GM19438 (cell line): ENCODE results near the gene NUDT15.
"Not testable (repeated sequence)": the region's sequence is repeated elsewhere in the genome, so short reads cannot be mapped to it uniquely, and the experiment has no call there.

ENCODE experiments used
- ATAC-seq: cut with Tn5 transposase; IDR thresholded peaks from one replicate; pipeline ENCODE4 v1.9.1; 2021; ENCODE audit warnings: low read depth; ENCODE audit not compliant: unreplicated experiment

The NUDT15 gene

DNA sequence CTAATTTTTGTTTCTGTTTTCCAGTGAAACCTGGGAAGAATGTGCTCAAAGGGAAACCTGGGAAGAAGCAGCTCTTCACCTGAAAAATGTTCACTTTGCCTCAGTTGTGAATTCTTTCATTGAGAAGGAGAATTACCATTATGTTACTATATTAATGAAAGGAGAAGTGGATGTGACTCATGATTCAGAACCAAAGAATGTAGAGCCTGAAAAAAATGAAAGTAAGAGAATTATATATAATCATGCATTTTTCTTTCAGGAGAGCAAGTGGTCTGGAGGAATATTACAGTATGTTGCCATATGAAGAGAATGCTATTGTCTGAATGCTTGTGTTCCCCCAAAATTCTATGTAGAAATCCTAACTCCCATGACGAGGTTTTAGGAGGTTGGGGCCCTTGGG lies 3.4 kb downstream of the NUDT15 start:
- ATAC-seq: no peak

DNA sequence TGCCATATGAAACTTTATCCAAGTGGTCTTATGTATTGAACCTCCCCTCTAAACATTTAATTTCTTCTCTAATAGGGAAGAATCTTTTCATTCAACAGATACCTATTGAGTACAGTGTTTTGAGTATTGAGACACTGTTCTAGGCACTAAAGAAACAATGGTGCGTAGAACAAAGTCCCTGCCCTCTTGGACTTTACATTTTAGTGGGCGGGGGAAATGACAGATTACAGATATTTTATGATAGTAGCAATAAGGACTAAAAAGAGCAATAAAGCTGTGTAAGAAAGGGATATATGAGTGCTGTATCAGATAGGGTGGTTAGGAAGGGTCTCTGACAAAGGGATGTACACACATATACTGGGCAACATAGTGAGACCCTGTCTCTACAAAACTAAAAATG lies 5.4 kb downstream of the NUDT15 start:
- ATAC-seq: no peak

DNA sequence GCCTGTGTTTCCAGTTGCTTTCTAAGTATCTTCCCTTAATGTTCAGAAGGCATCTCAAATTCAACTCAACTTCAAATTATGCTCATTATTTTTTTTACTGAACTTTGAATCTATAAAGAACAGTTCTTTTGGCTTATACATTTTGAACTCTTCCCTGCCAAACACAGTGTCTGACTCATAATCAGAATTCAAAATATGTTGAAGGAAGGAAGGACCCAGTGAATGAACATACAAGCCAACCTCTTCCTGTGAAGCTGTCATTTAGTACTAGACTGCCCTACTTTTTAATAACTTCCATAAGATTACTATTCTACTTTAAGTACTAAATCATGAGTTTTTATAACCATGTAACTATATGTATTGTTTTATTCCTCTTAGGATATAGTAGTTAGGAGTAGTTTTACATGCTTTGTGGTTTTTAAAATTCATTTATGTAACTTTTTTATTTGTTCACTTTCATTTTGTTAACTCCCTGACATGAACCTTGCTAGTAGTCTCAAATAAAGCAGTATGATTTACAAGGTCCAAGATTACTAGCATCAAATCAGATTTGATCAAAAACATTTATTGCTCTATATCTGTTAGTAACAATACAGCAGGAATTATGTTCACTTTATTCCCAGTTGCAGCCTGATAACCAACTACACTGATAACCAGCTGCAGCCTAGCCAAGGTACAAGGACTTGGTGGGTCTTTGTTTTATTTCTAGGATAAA lies 6.4 kb downstream of the NUDT15 start:
- ATAC-seq: no peak

DNA sequence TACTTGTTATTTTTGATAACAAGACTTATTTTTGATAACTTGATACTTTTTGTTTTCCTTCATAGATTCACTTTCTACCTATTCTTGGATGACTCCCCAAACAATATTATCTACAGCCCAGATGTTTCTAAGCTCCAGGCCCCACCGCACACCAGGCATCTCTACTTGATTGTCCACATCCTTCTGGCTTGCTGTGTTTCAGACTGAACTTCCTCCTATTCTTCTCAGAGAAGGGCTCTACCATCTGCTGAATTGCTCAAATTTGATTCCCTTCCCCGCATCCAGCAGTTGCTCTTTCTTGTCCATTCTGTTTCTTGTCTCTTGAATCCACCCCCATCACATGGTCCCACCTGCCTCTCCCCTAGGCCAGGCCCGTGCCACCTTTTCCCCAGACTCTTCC lies 13.0 kb downstream of the NUDT15 start:
- no peak for ATAC-seq

DNA sequence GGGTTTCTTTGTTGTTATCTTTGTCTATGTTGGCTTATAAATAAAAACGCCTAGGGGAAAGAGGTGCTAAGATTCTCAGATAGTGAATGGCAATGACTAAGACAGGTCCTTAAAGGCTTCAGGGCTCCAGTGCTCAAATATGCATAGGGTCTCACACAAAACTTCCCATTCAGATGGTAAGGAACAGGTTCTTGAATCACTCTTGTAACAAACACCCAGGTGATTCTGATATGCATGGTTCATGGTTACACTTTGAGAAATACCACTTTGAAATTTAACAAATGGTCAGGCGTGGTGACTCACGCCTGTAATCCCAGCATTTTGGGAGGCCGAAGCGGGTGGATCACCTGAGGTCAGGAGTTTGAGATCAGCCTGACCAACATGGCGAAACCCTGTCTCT lies 17.1 kb downstream of the NUDT15 start:
- ATAC-seq: no peak

DNA sequence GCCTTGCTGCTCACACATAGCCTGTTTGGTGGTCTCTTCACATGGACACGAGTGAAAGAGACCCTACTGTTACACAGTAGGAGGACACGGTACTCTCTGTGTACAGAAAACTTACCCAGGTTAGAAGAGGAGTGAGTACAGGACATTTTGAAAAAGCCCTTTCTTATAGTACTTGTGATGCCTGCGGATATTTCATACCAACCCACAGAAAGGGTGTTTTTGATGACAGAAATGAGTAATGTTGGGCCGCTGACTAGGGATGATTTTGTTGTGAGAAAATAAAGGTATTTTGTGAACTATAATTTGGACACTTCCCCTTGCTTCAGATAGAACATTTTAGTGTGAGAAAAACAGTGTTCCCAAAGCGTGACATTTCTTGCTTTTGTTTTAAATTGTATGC lies 18.2 kb downstream of the NUDT15 start:
- no peak for ATAC-seq

DNA sequence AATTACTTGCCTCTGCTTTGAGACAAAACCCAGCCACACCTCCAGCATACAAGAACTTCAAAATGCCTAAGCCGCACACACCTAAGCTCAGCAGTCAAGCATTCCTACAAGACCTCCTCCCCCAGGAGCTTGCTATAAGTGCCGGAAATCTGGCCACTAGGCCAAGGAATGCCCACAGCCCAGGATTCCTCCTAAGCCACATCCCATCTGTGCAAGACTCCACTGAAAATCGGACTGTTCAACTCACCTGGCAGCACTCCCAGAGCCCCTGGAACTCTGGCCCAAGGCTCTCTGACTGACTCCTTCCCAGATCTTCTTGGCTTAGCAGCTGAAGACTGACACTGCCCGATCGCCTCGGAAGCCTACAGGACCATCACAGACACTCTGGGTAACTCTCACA lies 21.0 kb downstream of the NUDT15 start:
- ATAC-seq: not testable (repeated sequence)

DNA sequence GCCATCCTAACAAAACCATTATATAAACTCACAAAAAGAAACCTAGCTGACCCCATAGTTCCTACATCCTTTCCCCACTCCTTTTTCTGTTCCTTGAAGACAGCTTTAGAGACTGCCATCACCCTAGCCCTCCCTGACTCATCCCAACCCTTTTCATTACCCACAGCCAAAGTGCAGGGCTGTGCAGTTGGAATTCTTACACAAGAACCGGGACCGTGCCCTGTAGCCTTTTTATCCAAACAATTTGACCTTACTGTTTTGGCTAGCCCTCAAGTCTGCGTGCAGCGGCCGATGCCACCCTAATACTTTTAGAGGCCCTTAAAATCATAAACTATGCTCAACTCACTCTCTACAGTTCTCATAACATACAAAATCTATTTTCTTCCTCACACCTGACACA lies 22.4 kb downstream of the NUDT15 start:
- ATAC-seq: not testable (repeated sequence)

DNA sequence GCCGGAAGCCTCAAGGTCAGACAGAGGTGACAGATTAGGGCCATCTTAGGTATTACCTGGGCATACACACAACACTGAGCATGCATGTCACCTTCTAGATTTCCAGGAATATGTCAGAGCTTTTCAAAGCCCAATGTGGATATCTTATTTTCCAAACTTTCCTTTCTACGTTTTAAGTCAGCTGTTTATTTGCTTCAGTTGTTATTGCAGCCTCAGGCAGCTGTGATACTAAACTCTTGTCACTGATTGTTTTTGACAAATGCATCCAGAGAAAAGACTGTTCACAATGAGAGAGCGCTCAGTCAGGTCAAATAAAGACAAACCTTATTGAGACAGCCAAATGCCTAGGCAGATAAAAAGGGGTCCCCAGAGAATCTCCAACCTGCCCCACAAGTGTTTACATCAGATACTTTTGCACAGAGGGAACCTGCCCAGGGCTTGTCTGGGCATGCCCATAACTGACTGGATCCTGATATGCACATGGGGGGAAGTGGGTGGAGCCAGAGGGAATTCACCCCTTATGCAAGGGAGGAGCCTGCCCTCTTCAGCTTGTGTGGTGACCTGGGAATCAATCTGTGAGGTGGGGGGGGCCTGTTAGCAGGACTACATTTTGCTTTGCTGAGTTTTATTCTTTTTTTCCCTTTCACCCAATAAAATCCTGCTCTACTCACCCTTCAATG lies 28.9 kb downstream of the NUDT15 start:
- ATAC-seq: no peak

DNA sequence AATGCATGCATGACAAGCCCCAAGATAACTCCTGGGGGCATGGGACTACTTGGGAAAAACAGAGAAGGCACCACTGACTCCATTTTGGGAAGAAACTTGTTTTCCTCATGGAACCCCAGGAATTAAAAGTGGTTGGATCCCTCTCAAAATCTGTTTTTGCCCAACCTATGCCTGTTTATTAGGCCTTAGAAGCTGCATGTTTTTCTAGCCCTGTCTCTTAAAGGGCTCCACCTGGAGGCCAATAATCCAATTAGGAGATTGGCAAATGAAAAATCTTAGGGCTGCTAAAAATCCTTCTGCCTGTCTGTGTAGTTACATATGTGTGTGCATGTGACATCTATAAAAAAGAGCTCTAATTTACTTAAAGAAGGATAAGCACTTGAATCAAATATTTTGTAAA lies 30.5 kb downstream of the NUDT15 start:
- no peak for ATAC-seq

DNA sequence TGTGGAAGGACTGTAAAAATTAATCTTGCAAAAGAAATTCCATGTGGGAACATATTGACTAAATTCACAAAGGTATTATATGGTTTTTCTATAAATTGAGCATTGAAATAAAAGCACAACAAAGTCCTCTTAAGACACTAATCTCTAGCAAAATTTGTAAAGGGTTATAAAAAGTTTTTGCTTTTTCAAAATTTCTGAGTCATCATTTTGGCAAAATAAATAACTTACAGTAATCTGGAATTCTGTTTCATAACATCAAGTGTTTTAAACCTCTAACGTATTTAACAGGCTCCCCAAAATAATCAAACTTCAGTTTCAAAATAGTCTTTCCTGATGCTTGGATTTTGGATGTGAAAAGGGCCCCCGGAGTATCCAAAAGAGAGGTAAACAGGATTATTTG lies 31.4 kb downstream of the NUDT15 start:
- no peak for ATAC-seq

DNA sequence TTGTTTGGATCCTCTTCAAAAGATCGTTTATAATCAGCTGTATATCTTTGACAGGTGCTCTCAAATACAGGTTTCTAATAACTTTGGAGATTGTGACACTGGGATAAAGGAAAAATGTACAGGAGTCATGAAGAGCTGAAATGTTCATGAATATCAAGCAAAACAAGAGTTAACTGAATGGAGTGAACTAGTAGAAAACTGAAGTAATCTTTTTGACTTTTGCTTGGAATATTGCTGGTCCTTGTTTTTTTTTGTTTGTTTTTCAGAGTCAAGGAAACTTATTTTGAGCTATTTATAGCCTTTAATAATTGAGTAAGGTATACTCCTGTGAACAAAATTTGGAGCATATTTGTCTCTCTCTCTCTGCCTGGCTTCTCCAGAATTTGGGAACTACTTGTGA lies 32.0 kb downstream of the NUDT15 start:
- ATAC-seq: no peak

DNA sequence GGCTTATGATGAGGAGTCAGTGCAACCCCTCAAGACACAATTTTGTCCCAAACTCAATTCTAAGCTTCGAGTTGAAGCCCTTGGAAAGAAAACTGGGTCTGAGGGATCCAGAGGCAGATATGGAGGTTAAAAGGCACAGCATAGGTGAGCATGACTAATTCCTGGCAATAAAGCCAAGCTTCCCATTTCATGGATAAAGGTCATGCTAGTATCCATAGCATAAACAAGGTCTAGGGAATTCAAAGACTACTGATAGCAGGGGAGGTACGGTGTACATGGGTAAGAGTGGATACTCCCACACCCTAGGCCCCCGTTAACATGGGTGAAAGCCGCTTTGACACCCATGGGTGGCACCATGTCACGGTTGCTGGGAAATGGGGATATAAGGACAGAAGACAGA lies 33.4 kb downstream of the NUDT15 start:
- ATAC-seq: no peak

DNA sequence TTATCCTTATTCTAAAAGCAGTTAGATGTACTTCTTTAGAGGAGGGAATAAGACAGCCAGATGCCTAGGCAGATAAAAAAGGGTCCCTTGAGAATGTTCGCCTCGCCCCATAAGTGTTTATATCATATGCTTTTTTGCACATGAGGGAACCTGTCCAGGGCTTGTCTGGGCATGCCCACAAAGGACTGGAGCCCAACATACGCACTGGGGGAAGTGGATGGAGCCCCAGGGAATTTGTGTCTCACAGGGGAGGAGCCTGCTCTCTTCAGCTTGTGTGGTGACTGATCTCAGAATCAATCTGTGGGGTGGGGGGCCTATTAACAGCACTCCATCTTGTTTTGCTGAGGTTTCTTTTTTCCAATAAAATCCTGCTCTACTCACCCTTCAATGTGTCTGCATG lies 34.8 kb downstream of the NUDT15 start:
- no peak for ATAC-seq

DNA sequence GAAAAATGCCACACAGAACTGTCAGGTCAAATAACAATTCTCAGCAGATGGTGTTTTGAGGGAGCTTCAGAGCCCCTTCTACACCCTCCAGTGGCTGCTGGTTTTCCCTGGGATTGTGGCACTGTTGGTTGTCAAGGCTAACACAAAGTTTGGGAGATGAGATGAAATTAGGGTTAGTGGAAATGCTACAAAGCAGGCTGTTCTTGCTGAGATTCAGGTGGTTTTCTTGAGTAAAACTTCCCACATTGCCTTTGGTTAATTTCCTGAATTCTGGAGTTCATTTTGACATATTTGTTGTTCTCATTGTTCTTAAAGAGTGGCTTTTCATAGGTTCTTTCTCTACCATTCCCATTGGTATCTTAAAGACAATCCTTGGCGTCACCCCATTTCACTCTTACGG lies 35.3 kb downstream of the NUDT15 start:
- ATAC-seq: no peak

DNA sequence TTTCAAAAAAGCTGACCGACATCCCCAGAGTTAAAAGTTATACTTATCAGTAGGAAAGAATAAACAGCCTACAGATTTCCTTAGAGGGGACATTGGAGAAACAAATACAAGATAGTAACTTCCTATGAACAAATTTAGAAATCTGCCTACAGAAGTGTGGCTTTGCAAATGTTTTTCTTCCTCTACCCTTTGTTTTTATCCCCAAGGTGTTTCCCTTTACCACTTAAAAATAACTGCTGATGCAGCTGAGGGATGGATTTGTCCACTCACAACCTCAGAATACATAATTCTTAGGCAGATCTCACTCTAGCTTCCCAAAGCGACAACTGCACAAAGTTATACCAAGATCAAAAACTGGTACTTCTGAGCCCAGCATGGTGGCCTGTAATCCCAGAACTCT lies 36.5 kb downstream of the NUDT15 start:
- ATAC-seq: no peak

DNA sequence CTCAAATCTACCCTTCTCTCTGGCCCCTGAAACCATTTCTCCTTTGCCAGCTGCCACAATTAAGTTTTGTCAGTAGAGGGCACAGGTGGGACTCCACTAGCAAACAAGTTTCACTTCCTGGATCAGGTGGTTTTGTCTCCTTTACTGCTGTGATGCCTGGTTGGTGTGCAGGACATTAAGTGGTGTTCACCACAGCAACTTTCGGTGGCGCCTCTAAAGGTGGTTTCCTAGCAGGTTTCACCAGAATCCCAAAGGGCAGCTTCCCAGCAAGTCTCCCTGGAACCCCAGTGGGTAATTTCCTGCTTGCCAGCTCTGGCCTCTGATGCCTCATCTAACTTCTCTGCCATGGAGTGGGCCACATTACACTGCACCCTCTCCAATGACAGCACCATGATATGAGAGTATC lies 40.7 kb downstream of the NUDT15 start:
- ATAC-seq: peak; percentile 98

DNA sequence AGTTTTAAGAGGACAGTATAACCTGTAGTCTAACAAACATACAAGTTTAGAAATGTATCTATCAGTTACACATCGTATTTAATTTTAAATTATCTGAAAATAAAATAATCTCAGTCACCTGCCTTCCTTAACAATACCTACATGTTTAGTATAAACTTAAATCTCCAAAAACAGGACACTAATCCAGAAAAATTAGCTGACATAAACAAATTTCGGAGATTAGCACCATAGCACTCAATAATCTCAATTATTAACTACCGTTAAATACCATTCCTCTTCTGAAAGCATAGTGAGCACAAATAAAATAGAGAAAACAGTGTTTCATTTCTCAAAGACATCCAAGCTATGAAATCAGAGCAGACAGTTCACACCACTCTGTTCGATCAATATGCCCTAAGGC lies 44.2 kb downstream of the NUDT15 start:
- ATAC-seq: no peak

DNA sequence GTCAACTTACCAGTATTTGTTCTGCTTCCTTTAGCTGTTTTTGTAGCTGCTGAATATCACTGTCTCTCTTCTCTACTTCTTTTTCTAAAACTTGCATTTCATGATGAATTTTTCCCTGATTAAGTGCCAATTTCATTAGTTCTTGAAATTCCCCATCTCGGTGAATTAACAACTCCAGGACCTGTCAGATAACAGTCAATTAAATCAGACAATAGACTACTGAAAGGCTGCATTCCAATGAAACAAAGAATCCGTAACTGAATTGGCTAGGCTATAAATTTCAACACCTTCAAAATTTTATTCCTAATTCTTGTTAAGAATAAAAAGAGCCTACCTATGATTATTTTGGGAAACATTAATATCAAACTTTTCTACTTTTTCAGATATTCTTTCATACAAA lies 48.7 kb downstream of the NUDT15 start:
- no peak for ATAC-seq

DNA sequence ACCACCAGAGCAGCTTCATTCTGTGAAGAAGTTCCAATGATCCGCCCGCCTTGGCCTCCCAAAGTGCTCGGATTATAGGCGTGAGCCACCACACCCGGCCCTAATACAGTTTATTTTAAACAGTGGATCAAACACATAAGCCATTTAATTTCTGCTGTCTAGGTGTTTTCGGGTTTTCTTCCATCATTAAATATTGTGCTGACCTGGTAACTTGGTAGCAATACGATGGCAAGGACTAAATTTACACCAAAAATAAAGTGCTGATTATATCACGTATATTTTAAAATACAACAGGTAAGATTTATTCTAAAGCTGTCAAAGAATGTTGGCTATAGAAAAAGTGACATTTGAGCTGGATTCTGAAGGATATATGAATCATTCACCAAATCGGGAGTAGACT lies 56.1 kb downstream of the NUDT15 start:
- ATAC-seq: no peak

DNA sequence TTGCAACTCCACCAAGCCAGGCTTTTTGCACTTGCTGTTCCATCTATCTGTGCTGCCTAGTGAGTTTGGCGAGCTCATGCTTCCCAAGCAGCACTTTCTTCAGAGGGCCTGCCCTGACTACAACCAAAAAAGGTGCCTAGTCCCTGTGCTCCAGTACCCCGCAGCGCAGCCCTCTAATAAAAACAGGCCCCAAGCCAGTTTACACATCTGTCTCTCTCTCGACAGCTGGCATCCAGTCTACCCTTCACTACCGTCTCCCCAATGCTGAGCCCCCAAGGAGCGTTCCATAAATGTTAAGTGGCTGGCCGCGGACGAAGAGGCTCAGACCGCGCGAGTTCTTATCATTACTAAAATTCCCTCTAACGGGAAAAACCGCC lies 56.9 kb downstream of the NUDT15 start:
- peak; percentile 10 for ATAC-seq

DNA sequence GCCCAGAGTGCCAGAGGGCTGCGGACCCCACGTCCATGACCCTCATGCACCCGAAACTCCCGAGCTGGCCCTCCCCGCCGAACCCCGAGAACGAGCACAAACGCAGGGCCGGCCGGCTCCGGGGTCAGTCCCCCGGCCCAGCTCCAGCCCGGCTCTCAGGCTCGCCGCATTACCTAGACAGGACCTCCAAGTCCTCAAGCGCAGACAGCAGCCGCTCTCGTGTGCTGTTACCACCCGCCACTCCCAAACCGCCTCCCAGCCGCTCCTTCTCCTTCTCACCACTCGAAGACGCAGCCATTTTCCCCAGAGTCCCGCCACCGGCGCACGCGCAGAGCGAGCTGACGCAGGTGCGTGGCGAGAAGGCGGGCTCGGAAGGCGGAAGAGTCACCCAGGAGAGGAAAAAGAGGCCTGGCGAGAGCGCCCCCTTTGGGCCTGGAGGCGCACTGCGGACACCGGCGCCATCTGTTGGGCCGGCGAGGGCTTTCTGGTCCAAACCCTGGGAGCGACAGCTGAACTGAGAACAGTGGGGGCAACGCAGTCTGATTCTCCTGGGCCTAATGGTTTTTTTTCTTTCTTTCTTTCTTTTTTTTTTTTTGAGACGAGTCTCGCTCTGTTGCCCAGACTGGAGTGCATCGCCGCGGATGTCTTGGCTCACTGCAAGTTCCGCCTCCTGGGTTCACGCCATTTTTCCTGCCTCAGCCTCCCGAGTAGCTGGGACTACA lies 57.4 kb downstream of the NUDT15 start, which contains the start of gene MED4:
TSS of gene MED4 (minus strand) at position 324 of the 722 bp plus-strand sequence. CDS start at position 298, 26 bp downstream.
- ATAC-seq: peak; percentile 97
